GM21381 (cell line): ENCODE data around the gene MYO1H.

ENCODE experiments used
- ATAC-seq: cut with Tn5 transposase; IDR thresholded peaks from one replicate; pipeline ENCODE4 v1.9.1; 2021; ENCODE audit warnings: mild to moderate bottlenecking, moderate library complexity; ENCODE audit not compliant: unreplicated experiment

The MYO1H gene

DNA sequence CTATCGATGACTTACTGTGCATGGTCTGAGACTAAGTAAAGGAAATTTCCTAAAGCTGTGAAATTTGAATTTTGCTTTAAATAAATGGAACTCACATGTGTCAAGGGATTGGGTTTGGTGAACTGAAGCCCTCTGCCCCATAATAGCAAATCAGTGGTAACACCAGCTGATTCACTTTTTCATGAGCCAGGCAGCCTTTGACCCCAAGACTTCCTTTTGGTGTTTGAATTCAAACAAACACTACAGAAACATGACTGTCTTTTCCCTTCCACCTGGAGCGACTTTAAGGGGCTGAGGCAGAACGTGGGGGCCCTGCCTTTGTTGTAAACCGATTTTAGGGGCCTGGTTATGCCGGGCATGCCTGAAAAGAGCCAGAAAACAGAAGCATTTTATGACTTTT is 100.6 kb downstream of the MYO1H start:
- ATAC-seq = no peak

DNA sequence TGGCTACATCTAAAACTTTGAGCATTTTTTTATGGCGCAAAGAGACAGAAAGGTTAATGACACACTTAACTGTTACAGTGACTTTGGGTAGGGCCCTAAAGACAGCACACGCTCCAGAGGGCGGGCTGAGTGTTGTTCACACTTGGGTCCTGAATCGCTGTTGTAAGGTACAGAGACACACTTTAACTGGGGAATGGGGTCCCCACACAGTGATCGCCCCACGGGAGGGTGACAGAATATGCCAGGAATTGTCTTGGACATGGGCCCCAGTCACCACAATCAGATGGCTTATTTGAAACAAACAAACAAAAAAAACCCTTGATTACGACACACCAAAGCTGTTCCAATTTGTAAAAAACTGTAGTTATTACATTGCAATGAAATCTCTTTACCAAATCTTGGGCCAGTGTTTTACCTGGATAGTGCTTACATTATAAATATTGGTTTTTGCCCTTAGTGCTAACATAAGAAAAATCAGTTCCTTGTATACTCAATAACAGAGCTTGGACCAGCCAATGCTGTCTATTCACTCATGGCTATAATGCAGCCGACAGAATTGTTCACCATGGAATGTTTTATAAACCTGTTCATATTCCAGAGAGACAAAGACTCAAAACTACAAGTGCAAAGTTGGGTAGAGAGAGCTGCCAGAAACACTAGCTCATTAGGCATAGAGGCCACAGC is 101.1 kb downstream of the MYO1H start:
- ATAC-seq = no peak

DNA sequence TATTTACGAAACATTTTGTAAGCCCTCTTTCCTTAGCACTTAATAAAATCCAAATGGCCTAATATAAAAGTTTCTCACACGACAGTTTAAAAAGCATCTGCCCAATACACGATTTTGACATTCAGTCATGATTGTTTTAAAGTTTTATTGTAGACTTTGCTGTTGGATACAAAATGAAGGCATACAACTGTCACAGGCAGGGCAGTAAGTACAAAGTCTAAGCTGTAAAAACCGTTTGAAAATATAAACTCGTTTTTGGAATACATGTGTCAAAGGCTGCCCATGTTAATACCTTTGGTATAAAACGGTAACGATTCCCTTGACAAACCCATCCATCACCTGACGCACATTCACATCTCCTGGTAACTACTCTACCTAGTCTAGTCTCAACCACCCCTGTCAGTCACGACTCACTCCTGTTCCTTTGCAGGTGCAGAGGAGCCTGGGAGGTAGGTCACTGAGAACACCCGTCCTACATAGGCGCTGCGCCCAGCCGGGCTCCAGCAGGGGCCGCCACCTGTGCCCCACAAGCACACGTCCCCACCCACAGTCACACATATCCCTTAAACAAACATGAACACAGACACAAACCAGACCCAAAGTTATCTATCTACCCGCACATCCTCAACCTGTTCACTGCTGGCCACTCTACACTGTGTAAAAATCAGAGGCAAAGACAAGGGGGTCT is 102.3 kb downstream of the MYO1H start:
- ATAC-seq = no peak

DNA sequence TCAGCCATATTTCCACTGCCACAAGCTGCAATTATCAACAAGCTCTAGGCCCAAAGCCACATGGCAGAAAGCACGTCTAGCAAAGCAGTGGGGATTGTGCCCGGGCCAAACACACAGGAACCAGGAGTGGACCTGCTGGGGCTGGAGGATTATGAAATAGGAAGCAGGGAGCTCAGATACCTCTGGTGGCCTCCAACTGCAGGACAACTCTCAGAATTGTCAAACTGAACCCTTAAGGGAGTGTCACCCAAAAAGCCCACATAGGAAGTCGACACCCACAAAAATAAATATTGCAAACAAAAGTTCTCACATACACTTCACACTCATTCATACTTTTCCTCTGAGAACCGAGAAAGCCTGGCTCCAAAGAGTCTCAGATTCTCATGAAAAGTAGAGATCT is 103.3 kb downstream of the MYO1H start:
- ATAC-seq = no peak

DNA sequence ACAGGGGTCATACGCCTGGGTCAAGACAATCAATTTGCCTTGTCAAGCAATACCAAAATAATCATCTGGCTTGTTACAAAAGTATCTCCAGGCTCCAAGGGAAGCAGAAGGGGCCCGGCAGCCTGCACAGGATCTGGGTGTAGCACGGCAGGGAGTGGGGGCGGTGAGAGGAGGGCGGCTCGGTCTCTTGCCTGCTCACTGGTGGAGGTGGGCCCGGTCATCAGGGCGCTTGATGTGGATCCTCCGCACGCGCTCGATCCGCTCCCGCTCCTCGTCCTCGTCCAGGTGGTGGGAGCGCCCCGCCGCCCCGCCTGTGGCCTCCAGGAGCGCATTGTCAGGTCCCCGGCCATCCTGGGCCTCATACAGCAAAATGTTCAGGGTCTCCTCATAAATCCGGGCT is 103.7 kb downstream of the MYO1H start:
- ATAC-seq = no peak

DNA sequence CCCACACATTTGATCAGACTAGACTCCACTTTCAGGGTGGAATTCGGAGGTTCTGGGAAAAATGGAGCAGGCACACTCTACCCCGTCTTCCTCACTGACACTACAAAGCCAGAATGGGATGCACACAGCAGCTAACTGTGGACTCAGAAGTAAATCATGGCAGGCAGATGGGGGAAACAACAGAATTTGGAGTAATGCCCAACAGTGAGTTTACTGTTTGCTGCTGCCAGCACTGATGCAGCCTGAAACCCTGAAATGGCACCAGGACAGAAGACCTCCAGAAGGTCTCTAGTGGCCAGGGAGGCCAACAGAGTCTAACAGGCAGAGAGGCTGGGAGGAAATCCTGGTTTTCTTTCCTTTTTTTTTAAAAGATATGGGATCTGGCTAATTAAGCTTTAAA is 104.8 kb downstream of the MYO1H start:
- no peak for ATAC-seq

DNA sequence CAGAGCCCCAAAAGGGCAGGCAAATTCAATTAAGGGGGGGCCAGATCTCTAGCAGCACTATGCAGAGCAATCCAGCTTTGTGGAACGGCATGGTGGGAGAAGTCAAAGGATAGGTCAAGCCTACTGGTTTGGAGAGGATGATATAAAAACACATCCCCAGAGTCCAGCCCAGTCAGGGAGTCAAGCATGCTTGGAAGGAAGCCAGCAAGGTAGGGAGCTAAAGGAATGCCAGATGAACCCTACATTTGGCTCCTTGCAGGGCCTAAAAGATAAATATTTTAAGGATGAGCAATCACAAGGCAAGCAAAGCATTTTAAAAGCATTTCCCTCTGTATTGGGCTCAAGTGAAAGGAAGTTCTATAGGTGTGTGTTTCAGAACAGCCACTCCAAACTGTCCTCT is 108.0 kb downstream of the MYO1H start:
- no peak for ATAC-seq

DNA sequence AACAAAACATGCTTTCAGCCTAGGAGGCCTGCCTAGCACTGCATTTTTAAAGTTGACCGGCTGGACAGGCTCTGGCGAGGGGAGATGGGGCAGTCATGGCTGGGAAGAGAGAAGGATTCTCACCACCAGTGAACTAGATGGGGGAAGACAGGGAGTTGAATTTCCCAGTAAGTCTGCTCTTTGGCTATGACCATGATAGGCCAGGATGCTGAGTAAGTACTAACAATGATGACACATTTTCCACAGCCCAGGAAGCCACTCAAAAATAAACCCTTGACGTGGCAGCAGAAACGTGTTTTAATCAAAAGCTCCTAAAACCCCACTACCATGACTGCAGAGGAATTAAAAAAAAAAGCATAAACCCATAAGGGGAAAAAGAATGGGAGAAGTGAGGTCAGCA is 110.4 kb downstream of the MYO1H start:
- ATAC-seq = no peak

DNA sequence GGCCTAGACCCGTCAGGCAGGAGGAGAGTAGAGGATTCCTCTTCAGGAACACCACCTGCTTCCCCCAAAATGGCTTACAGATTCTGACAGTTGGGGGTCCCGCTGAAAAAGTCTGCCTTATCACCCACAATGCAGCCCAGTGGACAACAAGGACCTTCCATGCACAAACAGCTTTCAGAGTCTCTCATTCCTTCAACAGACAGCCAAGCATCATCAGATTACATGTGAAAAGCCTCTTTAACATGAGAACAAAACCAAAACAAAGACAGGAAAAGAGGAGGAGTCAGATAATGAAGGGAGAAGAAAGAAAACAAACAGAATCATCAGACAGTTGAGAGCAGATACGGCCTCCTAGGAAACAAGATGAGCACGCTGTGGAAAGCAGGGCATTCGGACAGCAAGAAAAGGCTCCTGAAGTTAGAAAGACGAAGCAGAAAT is 111.1 kb downstream of the MYO1H start:
- ATAC-seq = no peak

DNA sequence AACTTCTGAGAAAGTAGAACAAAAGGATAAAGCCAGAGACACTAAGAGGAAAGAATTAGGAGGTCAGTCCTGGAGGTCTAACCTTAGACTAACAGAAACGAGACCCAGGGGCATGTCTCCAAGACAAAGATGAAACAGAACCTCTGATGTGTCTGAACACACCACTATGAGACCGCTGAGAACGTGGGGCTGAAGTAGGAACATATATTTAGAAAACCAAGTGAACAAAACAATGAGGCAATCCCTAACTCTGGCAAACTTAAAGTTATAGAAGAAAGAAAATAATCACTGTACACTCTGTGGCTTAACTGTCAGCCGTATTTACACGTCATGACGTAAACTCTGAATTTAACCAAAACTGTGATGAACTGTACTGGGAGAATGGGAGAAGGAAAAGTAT is 111.5 kb downstream of the MYO1H start:
- ATAC-seq = no peak

DNA sequence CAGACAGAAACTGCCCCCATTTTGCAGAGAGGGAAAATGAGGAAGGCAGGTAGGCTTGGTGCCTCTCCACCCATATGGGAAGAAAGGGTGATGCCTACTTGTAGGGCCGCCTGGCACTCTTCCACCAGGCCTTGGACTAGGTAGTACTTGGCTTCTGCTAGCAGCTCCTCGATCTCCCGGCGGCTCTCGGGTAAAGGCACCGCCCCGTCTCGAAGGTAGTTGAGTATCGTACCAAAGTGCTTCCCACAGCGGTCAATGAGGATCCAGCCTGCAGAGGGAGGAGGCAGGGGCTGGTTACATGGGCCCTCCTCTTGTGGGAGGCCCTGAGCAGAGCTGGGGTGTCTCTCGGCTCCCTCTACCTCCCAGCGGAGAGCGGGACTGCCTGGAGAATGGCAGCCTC is 112.8 kb downstream of the MYO1H start:
- no peak for ATAC-seq

DNA sequence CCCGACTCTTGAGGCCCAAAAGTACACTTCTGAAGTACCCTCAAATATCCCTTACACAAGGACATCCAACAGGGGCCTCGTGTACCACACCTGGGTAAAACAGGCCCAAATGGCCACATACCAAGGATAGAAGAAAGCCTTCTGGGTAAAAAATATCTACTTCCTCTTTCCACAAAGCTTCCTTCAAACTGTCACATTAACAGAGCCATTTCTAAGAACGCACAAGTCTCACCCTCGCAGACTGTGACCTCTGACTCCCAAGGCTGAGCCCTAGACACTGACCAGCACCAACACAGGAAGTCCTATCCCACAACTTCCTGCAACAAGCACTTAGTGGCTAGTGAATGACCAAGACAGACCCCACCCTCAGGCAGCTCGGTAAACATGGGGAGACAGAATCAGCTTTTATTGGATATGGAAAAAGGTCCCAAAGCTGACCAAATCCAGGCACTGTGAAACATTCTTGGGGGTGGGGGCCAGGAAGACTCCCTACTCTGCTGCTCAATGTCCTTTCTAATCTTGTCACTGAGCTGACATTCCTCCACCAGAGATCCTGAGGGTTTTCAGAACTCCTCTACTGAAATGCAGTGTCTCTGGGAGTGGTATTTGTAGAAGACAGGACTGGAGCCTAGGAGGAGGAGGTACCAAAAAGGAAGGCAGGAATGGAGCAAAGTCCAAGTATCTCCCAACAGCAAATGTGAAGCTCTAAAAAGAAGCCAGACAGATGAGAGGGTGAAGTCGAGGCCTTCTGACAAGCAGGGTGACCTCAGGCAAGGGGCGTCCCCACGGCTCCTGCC is 113.5 kb downstream of the MYO1H start:
- ATAC-seq = no peak

DNA sequence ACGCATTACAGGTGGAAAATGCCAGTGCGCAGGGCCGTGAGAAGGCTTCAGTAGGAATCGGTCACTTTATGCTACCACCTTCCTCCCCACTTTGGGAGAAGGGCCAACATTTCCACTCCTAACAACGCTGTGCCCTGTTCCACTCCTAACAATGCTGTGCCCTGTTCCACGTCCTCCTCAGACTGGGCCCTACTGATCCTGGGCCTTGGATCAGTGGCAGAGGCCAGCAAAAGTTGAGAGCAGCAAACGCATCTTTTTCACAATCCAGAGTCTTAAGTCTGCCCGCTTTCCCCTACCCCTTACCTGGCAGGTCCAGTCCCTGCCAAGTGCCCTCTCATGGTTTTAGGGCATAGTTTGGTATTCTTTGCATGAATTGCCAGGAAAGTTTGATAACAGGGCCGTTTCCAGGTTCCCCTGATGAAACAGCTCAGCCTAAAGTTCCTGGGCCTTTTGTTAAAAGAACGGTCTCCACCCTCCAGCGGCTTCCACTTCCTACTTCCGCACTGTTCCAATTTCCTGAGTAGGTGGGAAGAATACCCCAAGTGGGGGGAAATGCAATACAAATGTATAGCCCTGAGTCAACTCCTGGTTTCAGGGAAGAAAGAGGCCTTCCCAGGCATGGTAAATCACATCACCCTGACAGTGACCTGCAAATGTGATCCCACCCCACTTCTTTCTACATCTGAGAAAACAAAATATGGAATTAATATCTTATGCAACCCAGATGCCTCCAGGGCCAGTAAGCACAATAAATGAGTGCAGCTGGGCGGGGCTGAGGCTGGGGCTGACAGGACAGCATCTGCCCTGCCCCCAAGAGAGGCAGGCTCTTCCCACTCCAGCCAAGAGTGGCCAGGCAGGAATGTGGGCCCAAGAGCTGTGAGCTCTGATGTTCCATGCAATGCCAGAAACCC is 114.4 kb downstream of the MYO1H start:
- no peak for ATAC-seq

DNA sequence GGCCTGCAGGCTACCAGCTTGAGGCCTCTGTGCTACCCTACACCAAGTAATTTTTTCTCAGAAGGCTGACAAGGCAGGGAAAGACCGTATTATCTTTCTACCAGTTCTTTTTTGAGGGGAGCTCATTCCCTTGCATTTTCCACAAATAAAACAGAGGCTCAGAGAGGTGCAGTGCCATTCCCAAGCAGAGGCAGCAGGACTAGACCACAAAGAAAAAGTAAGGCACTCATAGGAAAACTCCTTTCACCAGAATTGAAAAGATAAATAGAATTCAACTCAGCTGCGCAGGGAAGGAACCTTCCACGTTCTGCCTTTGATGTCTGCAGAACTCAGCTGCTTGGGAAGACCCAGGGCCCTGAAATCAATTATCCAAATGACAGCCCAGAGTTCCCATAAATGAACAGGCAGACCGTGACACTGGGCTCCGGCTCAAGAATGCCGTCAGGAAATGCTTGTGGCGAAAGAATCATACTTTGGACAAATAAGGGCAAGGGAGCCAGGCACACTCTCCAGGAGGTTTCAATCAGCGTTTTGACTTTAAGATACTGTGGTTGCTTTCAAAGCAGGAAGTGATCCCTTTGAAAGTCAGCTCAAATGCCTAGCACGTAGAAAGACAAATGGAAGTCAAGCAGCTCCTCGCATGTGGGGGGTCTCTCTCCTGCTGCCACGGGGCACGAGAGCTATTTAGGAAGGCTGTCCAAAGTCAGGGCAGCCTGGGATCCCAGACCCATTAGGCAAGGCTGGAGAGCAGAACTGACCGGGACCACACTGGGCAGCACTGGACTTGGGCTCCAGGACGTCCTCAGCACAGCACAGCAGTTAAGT is 115.4 kb downstream of the MYO1H start:
- no peak for ATAC-seq

DNA sequence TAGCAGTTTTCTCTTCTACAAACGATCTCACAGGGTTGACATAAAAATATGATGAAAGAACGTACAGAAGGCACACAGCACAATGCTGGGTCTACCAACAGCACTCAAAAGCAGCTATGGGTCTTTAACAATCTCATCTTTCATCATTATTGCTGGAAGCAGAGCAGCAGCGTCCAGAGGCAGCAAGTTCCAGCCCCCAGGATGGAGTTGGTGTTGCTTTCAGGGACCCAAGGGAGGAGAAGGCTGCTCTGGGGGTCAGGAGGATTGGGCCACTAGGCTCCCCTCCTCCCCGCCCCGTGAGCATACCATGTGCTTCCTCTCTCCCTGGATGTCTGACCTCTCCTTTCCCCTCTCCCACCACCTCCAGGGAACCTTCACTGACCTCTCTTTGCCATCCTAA is 116.1 kb downstream of the MYO1H start:
- no peak for ATAC-seq

DNA sequence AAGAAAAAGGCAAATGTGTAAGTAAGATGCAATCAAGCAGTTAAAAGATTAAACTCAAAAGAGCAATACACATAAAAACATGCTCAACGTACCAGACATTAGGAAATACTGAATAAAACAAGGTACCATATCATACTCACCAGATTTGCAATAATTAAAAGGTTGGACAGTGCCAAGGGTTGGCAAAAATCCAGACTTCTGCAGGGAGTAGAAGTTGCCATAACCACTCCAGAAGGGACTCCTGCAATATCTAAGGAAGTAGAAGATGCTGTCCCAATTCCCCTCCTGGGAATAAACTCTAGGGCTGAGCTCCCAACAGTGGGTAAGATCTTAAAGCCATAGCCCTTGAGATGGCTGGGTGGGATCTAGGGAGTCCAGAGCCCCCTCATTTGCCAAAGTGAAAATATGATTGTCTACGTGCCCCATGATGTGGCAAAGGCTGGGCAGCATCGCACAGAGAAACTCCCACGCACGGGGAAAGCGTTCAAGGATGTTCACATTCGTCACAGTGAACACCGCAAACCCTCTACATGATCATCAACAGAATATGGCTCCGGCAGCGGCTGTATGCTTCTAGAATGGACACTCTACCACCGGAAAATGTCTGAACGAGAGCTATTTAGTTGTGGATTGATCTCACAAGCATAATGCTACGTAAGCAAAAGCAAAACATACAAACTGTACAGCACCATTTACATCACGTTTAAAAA is 117.1 kb downstream of the MYO1H start:
- ATAC-seq = no peak

DNA sequence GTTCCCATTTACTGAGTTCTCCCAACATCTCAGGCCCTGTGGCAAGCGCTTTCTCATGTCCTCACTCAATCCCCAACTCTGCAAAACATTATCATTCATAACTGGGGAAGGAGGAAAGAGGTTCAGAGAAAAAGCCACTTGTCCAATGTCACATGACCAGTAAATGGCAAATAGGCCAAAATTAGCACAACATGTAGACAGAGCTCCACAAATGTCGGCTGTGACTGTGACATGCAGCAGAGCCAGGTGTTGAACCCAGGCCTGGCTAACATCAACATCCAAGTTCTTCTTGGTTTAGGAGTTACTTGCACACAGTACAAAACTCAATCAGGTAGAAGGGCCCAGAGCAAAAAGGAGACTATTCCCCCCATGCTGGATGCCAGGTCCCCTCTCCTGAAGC is 118.6 kb downstream of the MYO1H start:
- ATAC-seq = no peak

DNA sequence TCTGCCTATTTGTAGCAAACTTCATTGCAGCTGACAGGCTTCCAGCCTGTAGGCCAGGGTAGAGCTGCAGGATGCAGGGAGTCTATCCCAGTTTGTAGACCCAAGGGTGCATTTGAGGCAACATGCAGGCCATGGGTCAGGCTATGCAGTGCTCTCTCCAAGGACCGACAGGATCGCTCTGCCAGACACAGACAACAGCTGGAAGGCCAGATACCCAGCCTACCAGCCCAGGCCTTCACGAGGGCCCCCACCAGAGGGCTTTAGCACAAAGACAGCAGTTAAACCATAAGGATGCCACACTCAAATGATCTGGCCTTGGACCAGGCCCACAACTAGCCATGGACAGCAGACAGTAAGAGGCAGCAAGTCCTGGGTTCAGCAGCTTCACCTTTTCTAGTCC is 119.1 kb downstream of the MYO1H start:
- ATAC-seq = no peak

DNA sequence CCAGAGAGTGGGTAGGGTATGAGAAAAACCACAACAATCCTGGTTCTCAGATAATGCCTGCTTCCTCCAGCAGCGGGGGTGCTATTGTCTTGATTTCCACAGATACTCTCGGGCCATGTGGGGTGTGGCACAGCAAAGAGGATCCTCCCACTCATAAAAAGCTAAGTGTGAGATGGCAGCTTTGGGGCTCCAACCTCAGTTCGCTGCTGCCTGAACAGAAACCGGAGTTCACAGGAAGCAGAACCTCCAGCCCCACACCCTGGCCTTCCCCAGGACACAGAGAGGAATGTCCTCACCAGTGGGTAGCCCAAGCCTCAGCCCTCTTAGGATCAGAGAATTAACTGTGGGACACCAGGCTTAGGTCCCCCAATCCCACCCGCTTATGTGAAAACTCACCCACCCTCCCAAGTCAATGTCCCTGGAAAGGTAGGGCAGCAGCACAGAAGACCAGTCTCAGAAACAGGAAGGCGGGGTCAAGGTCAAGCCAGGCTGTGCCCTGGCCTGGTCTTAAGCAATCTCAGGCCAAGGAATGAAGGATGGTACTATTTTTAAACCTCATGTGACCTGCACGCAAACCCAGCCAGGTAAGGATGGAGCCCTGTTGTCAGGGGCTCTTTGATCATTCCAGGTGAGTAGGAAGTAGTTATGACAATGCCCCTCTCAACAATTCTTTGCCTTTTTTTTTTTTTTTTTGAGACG is 120.4 kb downstream of the MYO1H start:
- no peak for ATAC-seq
